Hindlimb muscle (tissue), 1 donor: ENCODE measurements around the gene SELENOS. TPM values are rescaled to one million over a fixed set of nuclear protein-coding genes. Genes with fewer than 3 reads are reported as not detected.

Experiments used
- DNase-seq: peaks from one replicate; pipeline ENCODE4 v3.0.0-alpha.2; 2013
- polyA plus RNA-seq: library from polyadenylated mRNA; unstranded; fragments of 120-200 nt; gene quantifications from one replicate; pipeline ENCODE4 v1.2.1, GENCODE V29; 2013; ENCODE audit not compliant: insufficient read length

Gene SELENOS
- polyA plus RNA-seq, 1 donor = 36.5 TPM

DNA sequence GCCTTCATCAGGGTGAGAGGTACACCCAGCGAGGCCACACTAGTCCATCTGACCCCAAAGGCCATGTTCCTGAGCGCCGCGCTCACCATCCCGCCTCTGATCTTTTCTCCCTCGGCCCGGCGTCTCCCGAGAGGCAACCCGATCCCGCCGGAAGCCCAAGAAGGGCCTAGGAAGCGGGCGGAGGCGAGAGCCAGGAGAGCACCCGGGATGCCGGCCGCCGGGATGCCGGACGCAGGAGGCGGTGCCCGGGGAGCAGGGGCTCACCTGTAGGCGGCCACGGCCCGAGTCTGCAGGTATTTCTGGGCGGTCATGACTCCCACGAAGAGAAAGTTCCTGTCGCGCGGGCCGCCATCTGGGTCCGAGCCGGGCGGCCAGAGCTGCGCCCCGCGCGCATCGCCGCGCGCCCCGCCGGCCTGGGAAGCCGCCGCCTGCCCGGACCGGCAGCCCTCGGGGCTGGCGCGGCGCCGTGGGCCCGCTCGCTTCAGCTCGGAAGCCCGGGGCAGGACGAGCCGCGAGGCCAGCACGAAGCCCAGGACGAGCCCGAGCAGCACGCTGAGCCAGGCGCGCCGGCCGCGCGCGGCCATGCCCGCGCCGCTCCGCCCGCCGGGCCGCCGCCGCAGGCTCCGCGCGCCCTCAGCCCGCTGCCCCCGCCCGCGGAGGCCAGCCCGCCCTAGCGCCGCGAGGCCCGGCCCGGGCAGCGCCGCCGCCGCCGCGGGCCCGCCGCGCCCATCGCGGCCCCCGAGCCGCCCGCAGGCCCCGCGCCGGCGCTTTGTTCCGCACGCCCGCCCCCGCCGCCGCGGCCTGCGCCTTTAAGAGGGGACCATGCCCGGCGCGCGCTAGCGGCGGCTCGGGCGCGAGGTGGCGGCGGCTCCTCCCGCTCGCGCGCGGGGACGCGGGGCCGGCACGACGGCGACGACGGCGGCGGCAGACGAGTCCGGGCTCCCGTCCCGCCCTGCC is 26.1 kb downstream of the SELENOS start:
- no peak for DNase-seq

DNA sequence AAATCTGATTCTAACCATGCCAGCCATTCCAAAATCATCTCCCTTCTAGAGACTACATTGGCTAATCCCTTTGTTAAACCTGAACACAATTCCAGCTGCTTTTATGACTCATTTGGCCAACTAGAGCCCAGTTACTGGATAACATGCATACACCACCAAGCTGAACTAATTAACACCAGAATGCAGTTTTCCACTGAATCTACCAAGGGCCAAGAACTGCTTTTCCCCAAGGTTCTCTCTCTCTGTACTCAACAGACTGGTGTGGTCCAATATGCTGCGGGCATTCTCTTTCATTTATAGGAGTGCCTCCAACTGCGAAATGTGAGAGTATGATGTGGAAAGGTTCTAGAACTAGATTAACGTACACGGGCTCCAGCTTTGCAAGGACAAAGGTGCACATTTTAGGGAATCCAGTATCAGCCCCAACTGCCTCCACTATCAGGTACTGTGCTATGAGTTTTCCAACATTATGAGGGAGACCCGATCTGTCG is 26.9 kb downstream of the SELENOS start:
- DNase-seq = no peak

DNA sequence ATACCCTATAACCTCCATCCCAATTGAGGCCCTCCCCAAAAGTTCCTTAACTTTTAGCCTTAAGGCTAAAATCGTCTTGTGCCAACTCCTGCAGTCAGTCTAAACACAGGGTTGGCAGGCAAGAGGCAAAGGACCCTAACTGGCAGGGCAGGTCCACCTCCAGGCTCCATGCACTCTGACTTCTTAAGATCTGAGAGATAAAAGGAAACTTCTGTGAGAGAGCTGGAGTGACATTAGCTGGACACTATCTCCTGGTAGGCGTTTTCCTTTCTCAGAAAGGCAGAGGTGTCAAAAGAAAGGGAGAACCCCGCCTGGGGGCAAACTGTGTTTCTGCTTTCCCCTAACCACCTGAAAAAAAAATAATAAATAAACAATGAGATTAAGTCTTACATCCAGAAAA is 29.0 kb downstream of the SELENOS start:
- DNase-seq = no peak

DNA sequence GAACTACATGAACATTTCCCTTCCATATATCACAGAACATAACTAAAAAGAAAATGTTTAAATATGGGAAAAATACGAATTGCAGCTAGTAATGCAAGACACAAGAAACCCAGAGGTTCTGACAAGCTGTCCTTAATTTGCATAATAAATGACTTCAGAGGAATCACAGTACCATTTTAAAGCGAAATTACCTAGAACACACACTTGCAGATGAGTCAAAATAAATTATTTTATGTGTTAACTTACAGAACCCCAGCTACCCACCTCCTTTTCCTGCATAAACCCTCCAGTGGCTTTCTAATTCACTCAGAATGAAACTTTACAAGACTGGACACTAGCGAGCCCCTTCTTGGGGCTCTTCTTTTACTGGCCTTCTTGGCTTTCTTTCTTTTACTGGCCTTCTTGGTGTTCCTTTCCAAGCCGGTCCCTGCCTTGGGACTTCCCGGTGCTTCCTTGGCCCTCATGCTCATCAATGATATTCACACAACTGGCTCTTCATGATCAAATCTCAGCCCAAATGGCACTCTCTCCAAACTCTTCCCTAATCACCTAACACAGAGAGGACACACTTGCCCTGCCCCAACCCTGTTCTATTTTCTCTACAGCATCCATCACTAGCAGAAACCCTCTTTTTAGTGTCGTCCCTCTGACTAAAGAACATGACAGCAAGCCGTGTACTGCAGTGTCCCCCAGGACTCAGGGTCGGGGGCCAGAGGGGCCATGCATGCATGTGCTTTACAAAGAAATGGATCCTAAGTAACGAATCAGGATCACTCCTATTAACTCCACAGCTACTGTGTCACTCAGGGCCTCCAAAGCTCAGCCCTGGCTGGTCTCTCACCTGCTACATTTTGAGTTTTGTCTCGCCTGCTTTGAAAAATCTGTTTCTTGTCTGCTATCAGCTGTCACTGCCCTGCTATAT is 30.2 kb downstream of the SELENOS start:
- DNase-seq = no peak

DNA sequence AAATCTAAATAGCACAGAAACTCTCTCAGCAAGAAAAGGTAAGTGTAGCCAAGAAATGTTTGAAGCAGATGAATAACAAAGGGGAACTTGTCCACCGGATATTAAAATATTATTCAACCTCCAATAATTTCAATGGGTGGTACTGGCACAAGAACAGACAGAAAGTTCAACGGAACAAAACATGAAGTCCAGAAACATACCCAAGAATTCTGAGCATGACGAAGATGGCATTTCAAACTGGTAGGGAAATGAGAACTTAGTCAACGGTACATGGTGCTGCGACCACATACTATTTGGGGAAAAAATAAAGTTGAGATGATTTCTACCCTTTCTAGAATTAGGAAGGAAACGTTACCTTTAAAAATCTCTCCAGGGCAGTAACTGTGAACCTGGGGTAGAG is 30.9 kb downstream of the SELENOS start:
- no peak for DNase-seq

DNA sequence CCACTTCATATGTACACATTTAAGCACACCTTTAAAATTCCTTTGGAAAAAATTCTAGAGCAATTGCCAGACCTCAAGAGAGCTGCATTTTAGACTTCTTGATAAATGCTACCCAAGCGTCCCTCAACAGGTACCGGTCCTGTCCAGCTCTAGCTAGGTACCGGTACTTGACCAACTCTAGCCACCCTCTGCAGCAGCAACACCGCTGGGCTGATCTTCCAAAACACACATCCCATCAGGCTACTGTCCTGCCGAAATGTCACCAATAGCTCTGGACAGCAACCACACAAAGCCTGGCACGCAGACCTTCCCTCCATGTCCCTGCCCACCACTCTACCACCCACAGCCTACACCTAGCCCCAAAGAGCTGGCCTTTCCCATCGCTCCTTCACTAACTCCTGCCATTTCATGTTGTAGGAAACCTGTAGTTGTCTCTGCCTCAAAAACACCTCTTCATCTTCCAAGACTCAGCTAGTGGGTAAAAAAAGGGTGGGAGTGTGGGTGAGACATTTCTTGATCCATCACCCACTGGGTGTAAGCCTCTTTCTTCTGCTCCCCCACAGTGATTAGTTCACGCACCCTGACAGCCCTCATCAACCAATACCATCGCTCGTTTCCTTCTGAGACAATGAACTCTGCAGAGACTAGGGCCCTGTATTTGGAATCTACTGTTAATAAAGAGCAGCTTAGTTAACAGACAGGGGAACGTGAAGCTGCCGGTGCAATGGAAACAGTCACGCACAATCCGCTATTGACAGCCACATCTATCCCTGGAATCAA is 32.2 kb downstream of the SELENOS start:
- DNase-seq = no peak

DNA sequence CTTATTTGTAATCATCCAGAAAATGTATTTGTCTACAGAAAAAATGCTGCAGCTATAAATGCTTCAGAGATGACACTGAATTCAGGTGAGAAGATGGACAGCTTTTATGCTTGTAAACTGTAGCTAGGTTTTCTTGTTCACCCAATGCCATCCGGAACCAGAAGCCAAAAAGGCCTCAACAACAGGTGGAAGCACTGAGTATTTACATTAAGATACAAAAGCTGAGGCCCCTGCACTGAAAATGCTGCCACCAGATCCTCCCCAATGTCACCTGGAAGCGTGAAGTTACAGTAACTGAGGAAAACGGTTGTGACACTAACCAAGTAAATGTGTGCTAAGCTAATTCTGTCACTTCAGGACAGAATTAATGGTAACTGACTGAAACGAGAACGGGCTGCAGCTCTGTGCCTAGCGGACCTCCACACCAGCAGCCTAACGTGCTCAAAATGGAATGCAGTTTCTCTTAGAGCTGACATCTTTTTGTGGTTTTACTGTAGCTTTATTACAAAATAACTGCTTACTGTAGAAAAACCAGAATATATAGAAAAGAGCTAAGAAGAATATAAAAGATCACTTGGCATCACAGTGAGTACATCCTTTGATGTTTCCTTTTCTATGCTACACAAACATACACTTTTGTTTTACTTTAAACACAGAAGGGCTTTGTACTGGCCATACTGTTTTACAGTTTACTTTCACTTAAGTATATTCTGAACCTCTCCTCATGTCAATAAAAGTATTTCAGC is 33.1 kb downstream of the SELENOS start:
- DNase-seq = no peak

DNA sequence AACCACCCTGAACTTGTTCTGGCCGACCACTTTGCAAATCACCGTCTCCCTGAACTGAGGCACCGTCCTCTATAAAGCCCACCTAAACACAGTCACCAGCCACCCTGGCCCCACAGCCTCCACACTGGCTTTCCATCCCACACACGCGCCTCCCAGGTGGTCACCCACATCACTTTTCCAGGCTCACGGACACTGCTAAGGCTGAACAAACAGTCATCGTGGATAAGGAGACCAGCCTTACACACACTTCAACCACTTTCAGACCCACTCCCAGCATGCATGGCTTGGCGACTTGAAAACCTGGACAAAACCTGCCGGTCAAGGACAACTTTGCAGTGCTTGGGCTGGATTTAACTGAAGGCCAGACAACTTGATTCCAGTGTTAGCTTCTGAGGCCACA is 33.9 kb downstream of the SELENOS start:
- DNase-seq = no peak

DNA sequence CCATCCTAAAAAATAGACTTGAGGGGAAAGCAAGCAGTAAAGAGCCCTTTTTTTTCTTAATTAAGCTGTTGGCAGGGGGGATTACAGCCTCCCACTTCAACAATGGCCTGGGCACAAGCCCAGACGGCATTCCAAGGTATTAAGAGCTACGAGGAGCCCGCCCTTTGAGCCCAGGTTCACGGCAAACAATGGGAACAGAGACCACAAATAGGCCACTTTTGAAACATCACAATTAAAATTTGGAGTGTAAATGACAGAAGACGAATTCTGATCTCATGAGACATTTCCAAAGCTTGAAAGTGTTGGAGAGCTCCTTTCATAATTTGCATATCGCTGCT is 34.3 kb downstream of the SELENOS start:
- DNase-seq = no peak

DNA sequence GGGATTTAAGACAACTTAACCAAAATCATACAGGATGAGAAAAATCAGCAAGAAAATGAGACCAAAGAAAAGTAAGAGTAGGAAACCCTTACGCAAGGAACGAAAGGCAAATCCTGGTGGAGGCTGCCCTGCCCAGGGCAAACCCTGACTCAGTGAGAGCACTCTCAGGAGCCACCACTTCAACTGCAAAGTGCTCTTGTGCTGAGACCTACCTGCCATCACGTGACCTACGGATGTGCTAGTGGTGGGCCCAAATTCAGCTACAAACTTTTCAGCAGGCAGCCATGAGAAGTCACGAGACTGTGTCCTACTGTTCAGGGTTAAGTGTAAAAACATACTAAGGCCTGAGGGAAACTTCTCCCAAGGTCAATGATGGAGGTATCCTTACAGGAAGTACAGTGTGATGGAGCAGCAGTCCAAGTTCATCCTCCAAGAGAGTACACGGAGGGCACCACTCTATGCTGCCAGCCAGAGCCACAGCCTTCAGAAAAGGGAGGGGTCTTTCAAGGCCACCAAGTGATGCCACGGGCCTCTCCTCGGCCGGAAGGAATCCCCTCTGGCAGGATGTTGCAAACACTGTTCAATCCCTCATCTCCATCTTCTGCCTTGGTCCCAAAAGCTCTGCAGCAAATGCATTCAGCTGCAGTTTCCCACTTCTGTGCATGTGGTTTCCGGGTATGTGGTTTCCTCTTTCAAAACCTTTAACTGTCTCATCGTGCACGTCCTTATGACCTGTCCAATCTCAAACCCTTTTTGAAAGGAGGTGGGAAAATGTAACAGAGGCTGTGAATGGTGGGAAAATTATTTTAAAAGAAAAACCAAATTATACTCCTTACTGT is 34.9 kb downstream of the SELENOS start:
- no peak for DNase-seq

DNA sequence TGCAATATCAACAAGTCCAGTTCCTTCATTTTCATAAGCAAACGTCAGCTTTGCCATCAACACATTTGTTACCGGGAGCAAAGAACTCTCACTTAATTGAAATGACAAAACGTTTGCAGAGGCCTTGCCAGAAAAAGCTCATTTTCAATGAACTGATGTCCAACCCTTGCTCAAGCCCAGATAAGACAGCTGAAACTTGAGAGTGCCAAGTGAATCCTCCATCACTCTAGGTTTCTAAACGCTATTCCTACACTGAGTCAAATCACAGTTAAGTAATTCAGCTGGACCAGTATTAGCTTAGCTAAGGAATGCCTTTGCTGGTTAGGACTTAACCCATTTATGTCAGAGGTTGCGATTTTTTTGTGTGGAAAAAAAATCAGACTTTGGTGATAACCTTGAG is 36.9 kb downstream of the SELENOS start:
- no peak for DNase-seq

DNA sequence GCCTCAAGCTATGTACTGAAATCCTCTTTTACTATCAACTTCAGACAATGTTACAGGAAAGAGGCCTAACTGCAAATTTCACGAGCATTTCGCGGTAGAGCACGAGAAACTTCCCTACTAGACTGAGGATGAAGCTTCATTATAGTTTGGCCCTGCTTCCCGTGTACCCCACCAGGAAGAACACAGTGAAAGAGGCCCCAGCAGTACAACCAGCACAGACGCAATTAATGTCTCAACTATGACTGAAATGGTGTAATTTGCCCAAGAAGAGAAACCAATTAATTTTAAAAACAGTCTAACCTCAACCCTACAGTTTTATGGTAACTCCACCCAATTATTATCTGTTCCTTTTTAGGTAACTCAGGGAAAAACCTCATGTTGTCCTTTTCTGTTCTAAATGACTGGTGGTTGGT is 37.6 kb downstream of the SELENOS start:
- no peak for DNase-seq

DNA sequence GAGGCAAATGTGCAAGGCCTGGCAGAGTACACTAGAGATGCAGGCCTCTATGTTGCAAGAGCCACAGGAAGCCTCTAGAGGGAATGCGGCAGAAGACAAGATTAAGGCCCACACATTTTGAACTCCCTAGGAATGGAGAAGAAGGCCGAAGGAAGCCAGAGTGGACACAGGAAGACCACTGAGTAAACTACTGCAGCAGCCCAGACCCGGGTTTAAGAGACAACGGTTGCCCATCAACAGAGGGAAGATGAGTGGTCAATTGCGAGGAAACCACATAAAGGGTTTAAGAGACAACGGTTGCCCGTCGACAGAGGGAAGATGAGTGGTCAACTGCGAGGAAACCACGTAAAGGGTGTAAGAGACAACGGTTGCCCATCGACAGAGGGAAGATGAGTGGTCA is 40.0 kb downstream of the SELENOS start:
- no peak for DNase-seq

DNA sequence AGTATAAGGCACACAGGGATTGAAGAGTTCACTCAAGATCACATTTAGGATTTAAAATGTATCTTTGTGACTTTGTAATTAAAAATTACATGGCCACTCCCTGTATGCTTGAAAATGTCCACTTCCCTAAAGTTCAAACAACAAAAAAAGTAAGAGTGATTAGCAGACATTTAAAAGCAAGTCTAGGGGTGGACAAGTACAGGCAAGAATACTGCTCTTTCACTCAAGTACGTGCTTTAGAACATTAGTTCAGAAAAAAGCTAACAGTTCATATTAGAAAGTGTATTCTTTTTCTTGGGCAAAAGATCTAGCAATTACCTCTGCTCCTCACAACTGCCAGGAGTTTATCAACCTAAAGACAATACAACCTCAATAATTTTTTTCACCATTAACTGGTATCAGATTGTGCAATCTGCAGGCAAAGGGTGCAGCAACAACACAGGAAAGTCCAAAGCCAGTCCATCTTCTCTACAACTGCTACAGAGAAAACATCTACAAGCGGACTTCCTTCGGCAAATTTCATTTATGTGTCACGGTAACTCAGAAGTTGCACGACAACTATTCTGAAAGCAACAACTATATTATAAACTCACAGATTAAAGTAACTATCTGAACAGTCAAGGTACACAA is 43.5 kb downstream of the SELENOS start:
- no peak for DNase-seq

DNA sequence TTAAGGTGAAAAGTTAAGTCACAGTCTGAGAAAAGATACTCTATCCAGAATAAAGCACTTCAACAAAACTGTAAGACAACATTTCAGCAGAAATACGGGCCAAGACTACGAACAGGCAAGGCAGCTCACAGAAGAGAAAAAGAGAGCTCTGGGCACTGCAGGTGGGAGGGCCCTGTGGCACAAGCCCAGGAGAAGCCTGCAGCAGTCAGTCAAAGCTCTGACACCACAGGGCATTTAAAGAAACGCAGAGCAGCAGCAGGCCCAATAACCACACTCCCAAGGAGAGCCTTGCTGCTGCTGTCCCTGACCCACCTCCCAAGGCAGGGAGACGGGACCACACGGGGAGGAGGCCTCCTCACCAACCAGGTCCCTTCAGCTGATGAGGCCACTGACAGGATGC is 44.6 kb downstream of the SELENOS start:
- DNase-seq = no peak

DNA sequence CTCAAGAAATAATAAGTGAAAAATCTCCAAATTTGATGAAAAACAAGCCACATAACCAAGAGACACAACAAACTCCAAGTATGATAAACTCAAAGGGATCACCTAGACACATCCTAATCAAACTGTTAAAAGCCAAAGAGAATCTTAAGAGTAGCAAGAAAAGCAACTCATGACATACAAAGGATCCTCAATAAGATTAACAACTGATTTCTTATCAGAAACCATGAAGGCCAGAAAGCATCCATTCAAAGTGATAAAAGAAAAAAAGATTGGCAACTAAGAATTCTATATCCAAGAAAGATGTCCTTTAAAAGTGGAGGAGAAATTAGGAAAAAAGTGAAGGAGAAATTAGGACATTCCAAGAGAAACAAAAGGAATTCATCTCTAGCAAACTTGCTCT is 49.0 kb downstream of the SELENOS start:
- no peak for DNase-seq

DNA sequence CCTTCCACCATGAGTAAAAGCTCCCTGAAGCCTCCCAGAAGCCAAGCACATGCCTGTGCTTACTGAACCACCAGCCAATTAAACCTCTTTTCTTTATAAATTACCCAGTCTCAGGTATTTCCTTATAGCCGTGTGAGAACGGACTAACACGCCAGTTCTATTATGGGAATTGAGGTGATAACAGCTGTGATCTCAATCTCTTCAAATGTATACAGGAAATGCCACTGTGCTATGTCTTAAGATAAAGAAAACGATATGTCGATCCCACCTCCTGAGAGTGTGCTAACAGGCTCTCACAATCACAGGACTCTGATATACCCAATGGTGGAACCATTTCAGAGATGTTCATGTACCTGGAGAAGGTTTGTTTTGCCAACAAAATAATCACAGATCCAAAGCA is 51.6 kb downstream of the SELENOS start:
- no peak for DNase-seq
